Measurements from ENCODE around the gene EXD3.

The EXD3 gene

GRCh38 chr9:137375321-137376058 lies 47.5 kb downstream of the EXD3 start:
- DNase-seq: no peak

DNA sequence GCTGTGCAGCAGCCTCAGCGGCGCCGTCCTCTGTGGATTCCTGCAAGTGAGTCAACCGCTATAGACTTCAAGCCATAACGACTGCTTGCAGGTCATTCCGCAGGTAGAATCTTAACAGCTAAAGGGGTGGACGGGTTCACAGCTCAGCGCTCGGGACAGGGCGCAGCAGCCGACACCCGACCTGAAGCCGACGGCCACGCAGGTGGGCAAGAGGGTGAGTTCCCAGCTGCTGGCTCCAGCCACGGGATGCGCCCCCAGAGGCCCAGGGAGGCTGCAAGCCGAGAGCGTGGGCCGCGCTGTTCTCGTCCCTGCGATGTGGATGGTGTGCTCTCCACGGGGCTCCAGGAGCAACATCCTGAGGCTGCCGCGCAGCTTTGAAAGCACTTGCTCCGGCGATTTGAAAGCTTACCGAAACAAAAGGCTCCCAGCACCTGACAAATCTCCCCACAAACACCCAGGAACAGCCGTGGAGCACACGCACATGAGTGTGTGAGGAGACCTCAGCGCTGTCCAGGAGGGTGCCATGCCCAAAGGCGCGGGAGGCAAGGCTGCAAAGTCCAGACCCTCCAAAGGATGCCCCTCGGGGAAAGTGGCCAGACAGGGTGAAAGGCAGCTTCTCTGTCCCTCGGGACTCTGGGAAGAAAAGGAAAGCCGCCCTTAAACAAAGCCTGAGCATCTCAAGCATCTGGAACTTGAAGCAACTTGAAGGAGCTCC lies 48.7 kb downstream of the EXD3 start:
- no peak for DNase-seq

GRCh38 chr9:137373611-137373980 lies 49.4 kb downstream of the EXD3 start:
- DNase-seq: peak; percentile 69

DNA sequence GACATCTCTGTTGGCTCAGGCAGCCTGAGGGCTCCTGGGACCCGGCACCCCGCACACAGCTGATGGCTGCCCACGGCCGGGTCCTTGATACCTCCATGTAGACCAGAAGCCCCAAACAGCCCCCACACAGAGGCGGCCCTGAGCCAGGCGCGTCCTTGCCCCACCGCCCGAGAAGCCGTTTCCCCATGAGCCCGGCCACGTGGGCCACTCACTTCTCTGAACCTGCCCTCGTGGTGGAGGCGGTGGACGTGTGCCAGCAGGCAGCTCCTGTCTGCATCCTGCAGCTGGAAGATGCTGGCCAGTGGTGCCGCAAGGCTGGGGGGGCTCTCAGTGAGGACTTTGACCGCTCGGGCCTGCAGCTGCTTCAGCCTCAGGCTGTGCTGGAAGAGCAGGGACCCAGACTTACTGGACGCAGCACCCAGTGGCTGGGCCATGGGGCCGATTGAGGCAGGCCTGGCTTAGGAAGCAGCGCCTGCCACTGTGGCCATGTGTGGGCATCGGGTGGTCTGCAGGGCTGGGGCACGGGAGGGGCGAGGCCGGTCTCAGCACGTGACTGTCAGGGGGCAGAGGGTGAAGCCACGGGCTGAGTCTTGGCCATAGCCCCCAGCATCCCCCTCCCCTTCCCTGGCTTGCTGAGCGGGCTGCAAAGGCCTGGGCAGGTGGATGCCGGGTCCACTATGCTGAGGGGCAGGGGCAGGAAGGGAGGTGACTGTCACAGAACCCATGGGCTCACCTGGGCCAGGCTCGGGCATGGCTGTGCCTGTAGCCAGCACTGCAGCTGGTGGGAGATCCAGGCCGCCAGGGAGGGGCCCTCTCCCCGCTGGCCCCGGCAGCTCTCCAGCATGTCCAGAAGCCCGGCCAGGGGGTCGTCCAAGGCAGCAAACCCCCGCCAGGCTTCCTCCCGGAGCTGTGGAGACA lies 50.0 kb downstream of the EXD3 start:
- peak; percentile 46 for DNase-seq

DNA sequence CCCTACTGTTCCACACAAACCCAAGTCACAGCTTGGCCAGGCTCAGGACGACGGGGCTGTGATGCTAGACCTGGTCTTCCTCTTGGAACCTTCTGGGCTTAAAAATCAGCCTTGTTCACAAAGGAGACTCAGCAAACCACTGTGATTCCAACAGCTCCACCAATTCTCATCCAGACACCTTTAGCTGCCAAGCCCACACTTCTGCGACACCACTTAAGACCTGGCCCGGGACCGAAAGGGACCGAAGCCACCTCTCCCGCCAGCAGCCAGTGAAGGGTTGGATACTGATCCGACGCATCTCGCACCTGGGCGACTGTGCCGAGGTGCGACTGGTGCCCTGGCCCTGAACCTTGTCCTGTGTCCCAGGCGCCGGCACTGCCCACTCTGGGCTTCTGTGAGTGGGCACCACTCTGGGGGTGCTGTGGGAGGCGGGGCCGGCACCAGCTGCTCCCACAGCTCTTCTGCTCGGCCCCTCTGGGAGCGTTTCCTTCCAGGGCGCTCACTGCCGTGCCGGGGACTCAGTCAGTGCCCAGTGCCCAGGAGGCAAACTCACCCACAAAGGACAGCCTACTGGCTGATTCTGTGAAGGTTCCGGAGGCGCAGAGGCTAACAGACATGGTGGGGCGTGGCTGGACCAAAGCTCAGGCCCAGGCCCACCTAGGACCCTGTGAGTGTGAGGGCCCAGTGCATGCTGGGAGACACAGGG lies 50.9 kb downstream of the EXD3 start:
- peak; percentile 30 for DNase-seq

DNA sequence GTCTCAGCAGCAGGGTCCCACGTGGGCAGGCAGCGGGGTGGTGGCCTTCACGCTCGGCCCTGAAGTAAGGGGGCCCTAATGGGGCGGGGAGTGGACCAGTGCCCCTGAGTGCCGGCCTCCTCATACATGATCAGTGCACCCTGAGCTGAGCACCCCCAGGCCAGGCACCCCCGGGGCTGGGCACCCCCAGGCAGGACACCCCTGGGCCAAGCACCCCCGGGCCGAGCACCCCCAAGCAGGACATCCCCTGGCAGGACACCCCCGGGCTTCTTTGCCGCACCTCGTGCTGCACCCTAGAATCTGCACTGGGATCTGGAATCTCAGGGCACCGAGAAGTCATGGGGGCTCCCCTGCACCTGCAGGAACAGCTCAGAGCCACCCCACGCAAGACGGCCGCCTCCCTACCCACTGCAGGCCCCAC lies 51.4 kb downstream of the EXD3 start:
- peak; percentile 34 for DNase-seq

DNA sequence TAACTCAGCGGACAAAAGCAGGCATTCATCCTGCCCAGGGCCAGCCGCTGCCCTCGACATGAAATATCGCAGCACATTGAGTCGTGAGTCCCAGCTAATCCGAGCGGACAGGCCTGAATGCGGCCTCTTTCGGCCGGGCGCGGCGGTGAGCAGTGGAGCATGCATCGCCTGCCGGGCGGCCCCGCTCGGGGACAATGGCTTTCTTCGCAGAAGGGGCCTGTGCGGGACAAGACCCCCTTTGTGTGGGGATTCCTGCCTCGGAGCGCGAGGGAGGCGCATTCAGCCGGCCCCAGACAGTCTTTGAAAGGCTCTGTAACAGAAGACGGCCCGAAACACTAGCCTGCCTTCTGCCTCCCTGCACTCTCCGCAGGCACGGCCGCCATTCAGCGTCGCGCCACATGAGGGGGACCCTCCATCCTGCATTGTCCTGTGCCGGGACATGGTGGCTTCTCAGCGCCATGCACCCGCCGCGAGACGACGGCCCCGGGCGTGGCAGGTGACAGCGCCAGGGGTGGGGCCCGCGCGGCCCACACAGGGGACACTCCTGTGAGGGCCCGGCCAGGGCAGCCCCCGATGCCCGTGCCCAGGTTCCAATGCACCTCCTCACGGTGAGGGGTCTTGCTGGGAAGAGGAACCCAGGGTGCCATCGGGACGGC lies 52.0 kb downstream of the EXD3 start:
- peak; percentile 96 for DNase-seq

DNA sequence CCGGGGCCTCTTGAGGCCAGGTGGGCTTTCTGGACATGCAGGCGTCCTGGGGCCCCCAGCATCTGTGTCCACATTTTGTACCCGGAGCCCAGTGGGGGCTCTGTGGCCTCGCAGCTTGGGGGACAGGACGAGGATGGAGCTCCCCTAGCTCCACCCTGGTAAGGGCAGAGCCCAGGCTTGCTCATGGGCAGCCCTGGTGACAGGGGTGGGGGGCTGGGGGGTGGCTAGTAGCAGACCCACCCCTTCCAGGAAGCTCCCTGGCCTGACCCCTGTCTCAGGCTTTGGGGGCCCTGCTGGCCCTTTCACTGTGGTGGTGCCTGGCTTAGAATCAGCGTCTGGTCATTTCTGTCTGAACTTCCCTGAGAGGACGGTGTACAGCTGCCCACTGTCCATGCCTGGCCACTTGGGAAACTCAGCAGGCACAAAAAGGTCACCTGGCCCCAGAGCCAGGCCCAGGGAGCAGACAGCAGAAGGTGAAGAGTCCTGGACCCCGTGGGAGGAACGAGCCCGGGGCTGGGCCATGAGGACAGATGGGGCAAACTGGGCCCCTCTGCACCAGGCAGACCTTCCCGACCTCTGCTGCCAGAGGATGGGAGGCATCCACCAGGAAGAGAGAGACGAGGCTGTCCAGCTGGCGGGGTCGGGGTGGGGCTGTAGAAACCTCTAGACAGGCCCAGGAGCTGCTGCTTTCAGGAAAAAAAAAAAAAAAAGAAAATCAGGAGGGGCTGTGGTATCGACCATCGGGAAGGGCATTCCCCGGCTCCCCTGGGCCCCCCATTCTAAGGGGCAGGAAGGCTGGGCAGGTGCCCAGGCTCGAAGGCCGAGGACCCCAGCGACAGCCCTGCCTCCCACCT lies 52.8 kb downstream of the EXD3 start:
- peak; percentile 87 for DNase-seq

GRCh38 chr9:137369061-137369787 lies 53.7 kb downstream of the EXD3 start:
- DNase-seq: peak; percentile 18

- DNase-seq: peak; percentile 50
Measured at GRCh38 chr9:137368431-137369035, 54.4 kb downstream of the EXD3 start.

GRCh38 chr9:137367506-137368430 lies 55.2 kb downstream of the EXD3 start:
- DNase-seq: no peak

DNA sequence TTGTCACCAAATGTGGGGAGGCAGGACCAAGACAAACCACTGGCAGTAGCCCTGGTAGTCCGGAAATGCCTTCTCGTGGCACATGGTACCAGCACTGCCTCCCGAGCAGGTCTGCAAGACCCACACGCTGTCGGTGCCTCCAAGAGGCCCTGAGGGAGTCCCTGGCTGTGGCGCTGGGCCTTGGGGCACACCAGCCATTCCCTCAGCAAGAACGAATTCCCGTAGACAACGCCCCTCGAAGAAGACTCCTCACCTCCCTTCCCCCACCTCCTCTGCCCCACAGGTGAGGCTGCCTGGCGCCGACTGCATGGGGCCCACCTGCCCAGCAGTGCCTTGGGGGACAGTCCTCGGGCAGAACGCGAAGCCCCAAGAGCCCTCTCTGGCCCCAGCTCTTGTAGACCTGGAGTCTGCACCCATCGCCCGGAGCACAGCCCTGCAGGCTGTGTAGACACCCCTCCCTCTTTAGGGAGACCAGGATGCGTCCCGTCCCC lies 56.0 kb downstream of the EXD3 start:
- no peak for DNase-seq

GRCh38 chr9:137366445-137366810 lies 56.5 kb downstream of the EXD3 start:
- no peak for DNase-seq

- DNase-seq: no peak
Measured at GRCh38 chr9:137365552-137366444, 57.2 kb downstream of the EXD3 start.

- no peak for DNase-seq
Measured at GRCh38 chr9:137365056-137365455, 57.9 kb downstream of the EXD3 start.

DNA sequence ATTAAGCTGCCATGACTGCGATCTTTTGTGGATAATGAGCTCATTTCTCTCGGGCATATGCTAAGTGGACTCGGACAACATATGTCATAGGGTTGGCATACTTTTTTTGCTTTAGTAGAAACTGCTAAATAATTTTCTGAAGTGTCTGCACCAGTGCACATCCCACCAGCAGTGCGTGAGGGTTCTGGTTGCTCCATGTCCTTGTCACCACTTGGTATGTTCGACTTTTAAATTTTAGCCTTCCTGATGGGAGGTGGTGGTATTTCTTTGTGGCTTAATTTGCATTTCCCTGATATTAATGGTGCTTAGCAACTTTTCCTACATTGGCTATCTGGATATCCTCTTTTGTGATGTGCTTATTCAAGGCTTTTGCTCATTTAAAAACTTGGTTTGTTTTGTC lies 63.1 kb downstream of the EXD3 start:
- DNase-seq: no peak

GRCh38 chr9:137358126-137358525 lies 64.8 kb downstream of the EXD3 start:
- DNase-seq: no peak

DNA sequence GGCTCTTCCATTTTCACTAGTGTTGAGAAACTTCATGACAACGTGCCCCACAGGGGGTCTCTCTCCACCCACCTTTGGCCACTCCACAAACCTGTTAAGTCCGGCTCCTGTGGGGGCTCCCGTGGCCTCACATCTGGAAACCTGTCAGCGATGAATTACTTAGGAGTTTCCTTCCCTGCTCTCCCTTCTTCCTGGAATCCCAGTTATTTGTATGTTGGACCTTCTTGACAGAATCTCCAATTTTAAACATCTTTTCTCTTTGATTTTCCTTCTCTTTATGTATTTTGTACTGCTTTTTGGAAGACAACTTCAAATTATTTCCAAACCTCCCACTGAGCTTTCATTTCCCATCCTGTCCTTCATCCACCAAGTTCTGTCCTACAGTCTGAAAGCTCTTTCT lies 65.8 kb downstream of the EXD3 start:
- DNase-seq: peak; percentile 19

All from eye (tissue), 1 donor.